GM20000 (cell line): ENCODE results near the gene DESI1.

Experiments
- DNase-seq: peaks from one replicate; pipeline ENCODE4 v3.0.0; 2012; ENCODE audit warnings: low spot score
- CTCF ChIP-seq: IDR thresholded peaks from 2 replicates; pipeline ENCODE4 v1.5.1; 2012; ENCODE audit warnings: mild to moderate bottlenecking, control low read depth; ENCODE audit errors: extremely low read depth, missing control alignments

Gene DESI1

DNA sequence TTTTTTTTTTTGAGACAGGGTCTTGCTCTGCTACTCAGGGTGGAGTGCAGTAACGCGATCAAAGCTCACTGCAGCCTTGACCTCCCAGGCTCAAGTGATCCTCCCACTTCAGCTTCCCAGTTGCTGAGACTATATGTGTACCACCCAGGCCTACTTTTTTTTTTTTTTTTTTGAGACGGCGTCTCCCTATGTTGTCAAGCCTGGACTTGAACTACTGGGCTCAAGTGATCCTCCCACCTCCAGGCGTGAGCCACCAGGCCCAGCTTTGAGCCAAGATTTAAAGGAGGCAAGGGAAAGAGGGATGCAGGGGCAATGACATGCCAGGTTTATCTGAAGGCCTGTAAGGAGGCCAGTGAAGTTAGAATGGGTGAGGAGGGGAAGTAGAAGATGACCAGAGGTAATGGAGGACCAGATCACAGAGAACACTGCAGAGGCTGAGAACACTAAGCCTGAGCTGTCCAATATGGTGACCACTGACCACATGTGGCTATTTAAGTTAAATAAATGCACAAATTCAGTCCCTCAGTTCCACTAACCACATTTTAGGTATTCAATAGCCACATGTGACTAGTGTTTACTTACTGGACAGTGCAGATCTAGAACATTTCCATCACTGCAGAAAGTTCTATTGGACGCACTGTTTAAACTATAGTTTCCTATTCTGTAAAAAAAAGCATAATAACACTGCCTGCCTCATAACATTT lies 8.1 kb downstream of the DESI1 start:
- TF ChIP-seq CTCF = no peak
- DNase-seq = no peak

GRCh38 chr22:41608386-41608785 lies 12.5 kb downstream of the DESI1 start:
- DNase-seq = no peak
- TF ChIP-seq CTCF = no peak

DNA sequence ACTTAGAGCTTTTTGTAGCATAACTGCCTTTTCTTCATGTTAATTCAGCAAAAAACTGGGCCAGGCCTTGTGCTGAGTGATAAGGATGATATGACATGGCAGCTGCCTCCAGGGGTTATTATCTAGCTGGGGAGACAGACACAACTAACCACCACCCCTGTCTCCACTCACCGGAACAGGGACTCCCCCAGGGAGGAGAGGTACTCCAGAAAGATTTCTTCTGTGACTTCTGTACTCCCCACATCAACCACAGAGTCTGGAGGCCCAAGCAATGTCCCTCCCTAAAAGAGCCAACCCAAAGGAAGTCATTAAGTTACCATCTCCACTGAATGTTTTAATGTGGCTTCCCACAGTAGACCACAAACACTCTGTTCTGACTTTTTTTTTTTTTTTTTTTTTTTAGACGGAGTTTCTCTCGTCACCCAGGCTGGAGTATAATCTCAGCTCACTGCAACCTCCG lies 16.9 kb downstream of the DESI1 start:
- no peak for TF ChIP-seq CTCF
- DNase-seq = peak; percentile 76

- no peak for DNase-seq
- no peak for TF ChIP-seq CTCF
These were observed 19.9 kb downstream of the DESI1 start for GRCh38 chr22:41600976-41601375.

- DNase-seq = no peak
- no peak for TF ChIP-seq CTCF
These were observed 21.8 kb downstream of the DESI1 start for GRCh38 chr22:41598891-41599635.

GRCh38 chr22:41598081-41598480 lies 22.8 kb downstream of the DESI1 start:
- TF ChIP-seq CTCF = no peak
- DNase-seq = no peak

- TF ChIP-seq CTCF = no peak
- DNase-seq = no peak
These were observed 23.2 kb downstream of the DESI1 start for GRCh38 chr22:41597635-41597953.
